Activated gamma-delta T cell treated with Interleukin-2 at 50 U/mL for 16 hours (primary cell): ENCODE data around the gene OFD1.
"Not testable (repeated sequence)": the region's sequence is repeated elsewhere in the genome, so short reads cannot be mapped to it uniquely, and the experiment has no call there.

Experiments used
- DNase-seq: peaks from one replicate; pipeline ENCODE4 v3.0.0-alpha.2; 2020

OFD1 gene

DNA sequence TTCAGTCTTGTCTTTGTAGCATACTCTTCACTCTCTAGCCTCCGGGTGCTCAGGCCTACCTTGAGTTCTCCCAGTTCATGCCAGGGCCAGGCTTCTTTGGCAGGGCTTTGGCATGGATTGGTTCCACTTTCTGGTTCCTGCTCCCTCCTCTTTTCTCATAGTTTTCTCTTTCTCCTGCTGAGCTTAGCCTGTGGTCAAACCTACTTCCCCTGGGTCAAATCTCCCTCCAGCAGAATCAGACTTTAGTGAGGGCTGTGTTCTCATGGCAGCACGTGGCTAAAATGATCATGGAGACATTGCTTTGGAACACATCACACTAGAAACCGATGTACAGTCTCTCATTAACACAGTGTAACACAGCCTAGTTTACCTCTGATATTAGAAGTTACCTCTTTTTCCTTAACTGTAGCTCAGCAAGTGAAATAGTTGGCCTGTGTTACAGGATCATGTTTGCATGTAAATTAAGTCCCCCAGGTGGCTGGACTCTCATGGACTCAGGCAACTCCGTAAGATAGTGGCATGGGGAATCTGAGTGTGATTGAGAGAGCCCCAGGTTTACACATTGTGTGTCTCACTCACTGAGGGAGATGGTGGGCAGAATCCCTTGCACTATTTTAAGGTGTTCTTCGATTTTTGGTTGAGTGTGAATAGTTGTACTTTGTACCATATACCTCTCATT lies 32.3 kb upstream of the OFD1 start:
- no peak for DNase-seq

DNA sequence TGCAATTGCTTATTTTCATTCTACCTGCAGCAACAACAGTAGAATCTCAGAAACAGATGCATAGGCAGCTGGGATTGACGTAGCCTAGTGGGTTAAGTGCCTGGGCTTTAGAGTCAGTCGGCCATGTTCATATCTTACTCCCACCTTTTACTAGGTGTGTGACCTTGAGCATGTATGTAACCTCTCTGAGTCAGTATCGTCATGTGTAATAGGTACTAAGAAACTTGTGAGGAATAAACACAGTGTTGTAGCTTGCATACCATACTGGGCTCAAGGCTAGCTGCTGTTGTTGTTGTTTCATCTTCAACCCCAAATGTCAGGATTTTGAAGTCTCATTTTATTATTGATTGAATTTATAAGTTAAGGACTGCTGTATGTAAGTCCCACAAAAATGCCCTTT lies 31.4 kb upstream of the OFD1 start:
- no peak for DNase-seq

GRCh38 chrX:13703589-13703988 lies 31.0 kb upstream of the OFD1 start:
- no peak for DNase-seq

DNA sequence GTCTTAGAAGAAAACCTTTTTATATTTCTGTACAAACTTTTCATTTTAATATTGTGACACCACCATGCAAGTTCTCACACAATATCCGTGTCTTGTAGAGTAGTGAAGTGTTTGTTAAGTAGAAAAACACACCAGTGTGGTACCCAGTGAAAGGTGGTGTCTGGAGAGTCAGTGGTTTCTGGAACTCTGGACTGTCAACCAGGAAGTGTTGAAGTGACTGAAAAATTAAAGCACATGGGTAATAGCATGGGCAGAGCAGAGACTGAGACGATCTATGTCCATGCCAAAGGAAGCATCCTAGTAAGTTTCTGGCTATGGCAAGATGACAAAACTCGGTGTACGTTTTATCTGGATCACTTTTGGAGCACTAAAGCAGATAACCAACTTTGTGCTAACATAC lies 23.4 kb upstream of the OFD1 start:
- no peak for DNase-seq

DNA sequence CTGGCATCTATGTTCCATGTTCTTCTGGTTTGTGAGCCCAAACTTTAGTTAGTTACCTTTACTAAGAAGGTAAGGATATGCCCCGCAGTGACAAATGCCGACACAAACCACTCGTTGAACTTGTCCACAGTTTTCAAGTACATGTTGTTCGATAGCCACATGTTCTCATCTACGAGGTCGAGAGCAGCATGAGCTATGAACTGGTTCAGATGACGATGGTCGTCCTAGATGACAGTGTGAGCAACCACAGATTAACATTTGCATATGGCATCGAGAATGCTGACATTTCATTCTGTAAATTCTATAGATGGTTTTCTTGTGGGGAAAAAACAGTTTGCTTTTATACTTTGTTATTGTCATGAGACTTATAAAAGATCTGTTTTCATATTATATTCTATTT lies 18.1 kb upstream of the OFD1 start:
- no peak for DNase-seq

DNA sequence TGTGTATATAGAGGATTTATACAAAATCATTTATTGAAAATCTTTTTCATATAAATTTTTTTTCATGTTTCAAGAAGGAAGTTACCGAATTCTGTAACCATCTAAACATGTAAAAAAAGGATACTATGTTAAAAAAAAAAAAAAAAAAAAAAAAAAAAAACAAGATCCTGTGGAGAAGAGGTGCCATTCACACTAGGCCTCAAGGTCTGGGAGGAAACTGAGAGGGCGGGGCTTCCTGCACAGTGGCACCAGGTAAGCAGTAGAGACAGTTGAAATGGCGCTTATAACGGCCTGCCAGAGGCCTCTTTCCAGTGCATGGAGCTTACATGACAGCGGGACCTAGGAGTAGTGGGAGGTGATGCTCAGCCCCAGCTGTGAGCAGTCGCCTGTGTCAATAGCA lies 17.6 kb upstream of the OFD1 start:
- DNase-seq: peak; percentile 52

DNA sequence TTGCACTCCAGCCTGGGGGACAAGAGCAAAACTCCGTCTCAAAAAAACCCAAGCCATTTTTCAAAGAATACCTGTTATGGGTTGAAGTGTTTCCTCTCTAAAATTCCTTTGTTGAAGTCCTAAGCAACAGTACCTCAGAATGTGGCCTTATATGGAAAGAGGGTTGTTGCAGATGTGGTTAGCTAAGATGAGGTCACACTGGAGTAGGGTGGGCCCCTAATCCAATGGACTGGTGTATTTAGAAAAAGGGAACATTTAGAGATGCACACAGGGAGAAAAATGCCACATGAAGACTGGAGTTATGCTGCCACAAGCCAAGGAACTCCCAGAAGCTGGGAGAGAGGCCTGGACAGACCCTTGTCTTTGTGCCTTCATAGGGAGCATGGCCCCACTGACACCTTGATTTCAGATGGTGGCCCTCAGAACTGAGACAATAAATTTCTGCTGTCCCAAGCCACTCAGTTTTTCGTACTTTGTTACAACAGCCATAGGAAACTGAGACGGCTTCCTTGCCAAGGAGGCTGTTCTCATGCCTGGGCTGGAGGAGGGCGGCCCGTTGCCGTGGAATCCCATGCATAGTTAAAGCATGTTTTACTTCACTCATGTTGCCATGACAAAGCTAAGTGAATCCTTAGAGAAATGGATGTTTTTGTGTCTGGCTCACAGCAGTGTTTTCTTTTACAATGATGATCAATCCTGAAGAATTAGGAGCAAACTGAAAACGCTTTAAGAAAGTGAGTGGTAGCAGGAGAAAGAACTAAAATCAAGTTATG lies 16.7 kb upstream of the OFD1 start:
- DNase-seq: no peak

DNA sequence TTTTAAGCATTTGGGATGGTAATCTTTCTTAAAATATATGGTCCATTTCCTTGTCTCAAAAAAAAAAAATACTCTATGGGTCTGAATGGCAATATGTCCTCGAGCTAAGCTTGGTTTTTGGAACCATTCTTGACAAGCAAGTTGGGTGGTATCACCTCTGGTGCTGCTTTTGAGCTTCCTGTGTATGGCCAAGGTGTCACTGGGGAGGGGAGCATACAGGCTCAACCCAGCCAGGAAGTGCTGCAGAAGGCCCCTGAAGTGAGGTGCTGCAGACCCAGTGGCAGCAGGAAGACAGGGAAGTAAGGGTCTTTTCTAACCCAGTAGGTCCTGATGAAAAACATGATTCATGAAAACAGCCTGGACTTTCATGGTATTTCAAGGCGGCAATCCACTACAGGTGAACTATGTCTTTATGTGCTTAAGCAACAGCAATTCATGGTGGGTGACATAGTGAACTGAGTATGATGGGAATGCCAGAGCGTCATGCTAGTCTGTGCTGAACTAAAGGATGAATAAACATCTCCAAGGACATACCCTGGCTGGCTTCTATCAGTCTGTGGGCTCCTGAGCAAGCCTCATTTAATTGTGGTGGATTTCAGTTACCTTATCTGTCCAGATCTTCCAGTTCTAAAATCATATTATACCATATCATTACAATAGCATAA lies 15.2 kb upstream of the OFD1 start:
- peak; percentile 50 for DNase-seq

GRCh38 chrX:13721371-13721770 lies 13.2 kb upstream of the OFD1 start:
- DNase-seq: no peak

- no peak for DNase-seq
These were observed 12.6 kb upstream of the OFD1 start for GRCh38 chrX:13721819-13722519.

DNA sequence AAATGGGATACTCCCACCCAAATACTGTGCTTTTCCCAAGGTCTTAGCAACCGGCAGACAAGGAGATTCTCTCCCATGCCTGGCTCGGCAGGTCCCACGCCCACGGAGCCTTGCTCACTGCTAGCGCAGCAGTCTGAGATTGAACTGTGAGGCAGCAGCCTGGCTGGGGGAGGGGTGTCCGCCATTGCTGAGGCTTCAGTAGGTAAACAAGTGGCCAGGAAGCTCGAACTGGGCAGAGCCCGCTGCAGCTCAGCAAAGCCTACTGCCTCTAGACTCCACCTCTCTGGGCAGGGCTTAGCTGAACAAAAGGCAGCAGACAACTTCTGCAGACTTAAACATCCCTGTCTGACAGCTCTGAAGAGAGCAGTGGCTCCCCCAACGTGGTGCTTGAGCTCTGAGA lies 9.7 kb upstream of the OFD1 start:
- peak; percentile 67 for DNase-seq

GRCh38 chrX:13726583-13726982 lies 8.0 kb upstream of the OFD1 start:
- not testable (repeated sequence) for DNase-seq

DNA sequence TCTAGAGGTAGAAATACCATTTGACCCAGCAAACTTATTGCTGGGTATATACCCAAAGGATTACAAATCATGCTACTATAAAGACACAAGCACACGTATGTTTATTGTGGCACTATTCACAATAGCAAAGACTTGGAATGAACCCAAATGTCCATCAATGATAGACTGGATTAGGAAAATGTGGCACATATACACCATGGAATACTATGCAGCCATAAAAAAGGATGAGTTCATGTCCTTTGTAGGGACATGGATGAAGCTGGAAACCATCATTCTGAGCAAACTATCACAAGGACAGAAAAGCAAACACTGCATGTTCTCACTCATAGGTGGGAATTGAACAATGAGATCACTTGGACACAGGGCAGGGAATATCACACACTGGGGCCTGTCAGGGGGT lies 4.0 kb upstream of the OFD1 start:
- DNase-seq: not testable (repeated sequence)

GRCh38 chrX:13732246-13733067 lies 2.1 kb upstream of the OFD1 start:
- DNase-seq: no peak

- DNase-seq: no peak
These were observed 1.0 kb upstream of the OFD1 start for GRCh38 chrX:13733506-13733905.

GRCh38 chrX:13741695-13742094 lies 7.1 kb downstream of the OFD1 start:
- no peak for DNase-seq

GRCh38 chrX:13742397-13743176 lies 8.0 kb downstream of the OFD1 start:
- no peak for DNase-seq

GRCh38 chrX:13747836-13748235 lies 13.3 kb downstream of the OFD1 start:
- peak; percentile 41 for DNase-seq

GRCh38 chrX:13748486-13748885 lies 13.9 kb downstream of the OFD1 start:
- no peak for DNase-seq

DNA sequence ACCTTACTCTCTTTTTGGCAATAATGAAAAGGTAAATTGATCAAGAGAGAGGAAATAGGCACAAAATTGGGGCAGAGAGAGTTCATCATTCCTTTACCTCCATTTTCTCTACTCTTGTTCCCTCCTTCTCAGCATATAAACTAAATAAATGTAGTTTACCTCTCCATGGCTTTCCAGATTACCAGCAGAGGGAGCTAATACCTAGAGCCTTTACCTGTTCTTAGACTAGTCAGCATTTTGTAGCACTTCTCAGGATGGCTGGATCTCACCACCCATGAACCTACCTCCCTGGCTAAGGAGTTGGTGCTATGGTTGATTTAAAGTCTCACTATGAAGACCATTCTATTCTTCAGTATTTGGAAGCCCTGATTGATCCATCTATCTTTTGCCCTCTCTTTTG lies 15.7 kb downstream of the OFD1 start:
- no peak for DNase-seq

GRCh38 chrX:13750812-13751211 lies 16.3 kb downstream of the OFD1 start:
- no peak for DNase-seq

- DNase-seq: no peak
These were observed 17.6 kb downstream of the OFD1 start for GRCh38 chrX:13752141-13752540.
